Measurements from ENCODE around the gene UBASH3A.

UBASH3A gene

DNA sequence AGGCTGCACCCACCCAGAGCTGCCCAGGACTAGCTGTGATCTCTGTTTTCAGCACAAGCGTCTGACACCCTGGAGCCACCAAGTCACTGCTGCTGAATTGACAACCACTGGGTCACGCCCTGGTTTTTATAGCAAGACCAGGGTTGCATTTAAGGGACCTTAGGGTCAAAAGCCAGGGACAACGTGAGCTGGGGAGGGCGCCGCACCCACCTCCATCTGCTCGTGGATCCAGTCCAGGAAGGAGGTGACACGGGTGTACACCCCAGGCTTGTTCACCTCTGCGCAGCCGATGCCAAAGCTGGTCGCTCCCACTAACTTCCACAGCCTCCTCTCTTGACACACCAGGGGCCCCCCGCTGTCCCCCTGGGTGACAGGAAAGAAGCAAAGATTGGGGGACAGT lies 28.2 kb upstream of the UBASH3A start:
- no peak for DNase-seq

DNA sequence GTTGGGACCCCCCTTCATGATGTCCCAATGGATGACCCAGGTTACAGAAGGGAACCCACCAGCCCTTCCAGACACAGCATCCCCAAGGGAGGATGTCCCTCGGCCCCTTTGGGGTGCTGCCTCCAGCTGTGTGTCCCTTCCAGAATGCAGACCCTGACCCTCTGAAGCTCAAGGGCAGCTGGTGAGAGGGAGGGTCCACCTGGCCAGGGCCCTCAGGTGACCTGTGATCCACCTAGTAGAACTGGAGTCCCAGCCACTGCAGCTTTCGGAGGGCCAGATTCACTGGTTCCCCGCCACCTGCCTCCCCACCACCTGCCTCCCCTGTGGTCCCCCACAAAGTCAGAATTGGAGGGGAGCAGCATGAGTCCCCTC lies 27.8 kb upstream of the UBASH3A start:
- no peak for DNase-seq

DNA sequence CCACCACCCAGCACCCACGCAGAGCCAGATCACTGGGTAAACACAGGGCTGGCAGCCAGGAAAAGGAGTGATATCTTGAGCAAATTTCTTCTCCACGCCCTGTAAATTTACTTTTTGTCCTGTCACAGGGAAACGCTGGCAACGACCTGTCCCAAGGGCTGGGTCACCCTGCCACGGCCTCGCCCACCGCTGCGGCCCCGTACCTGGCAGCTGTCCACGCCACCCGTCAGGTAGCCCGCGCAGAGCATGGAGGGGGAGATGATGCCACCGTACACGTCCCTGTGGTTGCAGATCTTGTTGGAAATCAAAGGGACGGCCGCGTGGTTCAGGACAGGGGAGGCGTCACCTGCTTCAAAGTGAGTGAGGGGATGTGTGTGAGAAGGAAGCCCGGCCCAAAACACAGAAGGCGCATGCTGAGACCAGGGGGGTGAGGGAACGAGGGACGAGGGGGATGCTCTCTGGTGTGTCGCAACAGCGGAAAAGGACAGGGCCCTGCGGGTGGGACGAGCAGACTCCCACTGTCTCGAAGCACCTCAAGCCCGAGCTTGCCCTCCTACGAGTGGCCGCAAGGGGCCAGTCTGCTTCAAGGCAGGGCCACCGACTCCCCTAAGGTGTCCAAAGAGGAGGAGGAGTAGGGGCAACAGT lies 27.2 kb upstream of the UBASH3A start:
- DNase-seq, result no peak

DNA sequence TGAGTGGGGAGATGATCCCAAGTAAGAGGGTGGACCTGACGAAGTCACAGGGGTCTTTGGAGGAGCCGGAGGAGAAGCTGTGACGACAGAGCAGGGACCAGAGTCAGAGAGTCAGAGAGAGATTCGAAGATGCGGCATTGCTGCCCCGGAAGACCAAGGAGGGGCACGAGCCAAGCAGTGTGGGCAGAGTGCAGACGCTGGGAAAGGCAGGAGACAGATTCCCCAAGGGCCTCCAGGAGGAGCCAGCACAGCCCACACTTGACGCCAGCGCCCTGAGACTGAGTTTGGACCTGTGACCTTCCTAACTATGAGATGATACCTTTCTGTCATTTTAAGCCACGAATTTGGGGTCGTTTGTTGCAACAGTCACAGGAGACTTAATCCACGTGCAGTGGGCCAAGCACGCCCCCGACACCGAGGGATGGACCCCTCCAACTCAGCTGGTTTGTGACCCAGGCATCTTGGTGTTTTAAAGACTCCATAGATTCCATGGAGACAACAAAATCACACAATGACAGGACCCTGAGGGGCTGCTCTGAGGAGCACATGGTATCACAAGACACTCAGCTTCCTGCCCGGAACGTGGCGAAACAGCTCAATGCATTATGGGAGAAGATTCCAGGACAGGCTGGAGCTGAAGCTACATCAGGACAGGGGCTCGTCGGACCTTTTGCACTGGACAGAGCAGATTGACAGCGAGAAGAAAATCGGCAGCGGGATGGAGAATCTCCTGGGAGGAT lies 26.3 kb upstream of the UBASH3A start:
- DNase-seq, result no peak

DNA sequence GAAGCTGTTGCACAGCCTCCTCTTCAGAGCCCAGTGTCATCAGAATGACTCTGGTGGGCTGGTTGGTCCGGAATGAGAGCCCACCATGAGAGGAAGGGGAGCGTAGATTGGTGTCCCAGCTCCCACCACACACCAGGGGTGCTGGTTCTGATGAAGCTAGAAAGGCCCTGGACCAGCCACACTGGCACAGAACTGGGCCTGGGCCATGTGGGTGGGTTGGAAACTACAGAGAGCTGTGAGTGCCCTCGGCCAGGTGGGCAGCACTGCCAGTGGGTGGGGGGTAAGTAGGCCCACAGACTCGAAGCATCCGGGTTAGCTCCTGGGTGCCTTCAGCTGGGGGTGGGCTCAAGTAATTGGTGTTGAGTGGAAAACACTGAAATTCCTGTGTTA lies 25.8 kb upstream of the UBASH3A start:
- no peak for DNase-seq

DNA sequence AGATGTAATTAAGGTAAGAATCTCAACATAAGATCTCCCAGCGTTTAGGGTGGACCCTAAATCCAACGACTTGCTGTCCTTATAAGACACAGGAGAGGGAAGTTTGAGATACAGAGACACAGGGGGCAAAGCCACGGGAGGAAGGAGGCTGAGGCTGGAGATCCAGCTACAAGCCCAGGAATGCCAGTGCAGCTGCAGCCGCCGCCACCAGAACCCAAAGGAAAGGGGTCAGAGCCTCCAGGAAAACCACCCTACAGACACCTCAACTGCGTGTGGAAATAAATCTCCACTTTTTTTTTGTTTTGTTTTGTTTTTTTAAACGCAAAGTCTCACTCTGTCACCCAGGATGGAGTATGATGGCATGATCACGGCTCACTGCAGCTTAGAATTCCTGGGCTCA lies 25.3 kb upstream of the UBASH3A start:
- DNase-seq, result no peak

DNA sequence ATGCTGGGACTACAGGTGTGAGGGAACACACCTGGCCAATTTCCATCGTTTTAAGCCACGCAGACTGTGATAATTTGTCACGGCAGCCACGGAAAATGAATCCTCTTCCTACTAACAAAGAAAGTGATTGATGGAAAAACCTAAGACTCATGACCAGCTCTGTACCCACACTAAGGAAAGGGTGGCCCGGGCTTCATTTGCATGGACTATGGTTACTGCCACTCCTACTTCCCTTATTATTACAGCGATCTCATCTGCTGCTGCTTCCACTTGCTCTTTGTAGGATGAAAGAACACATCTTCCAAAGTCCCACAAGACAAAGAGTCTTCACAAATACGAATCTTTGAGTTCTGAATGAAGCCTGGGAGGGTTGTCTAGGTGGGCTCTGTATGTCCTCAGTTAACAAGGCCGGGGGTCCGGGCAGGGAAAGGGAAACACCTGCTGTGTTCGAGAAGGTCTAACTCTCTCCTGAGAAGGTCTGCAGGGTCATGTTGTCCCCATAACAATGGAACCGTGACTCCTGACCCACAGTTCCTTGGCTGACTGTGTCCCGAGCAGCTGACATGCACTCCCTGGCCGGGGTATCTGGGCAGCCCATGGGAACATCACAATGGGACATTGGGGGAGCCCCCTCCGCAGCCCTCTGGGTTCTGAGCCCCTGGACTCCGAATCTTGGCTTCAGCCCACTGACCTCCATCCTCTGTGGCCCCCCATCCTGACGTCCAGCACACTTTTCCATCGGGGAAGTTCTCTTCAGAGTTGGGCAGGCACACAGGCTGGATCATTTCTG lies 24.1 kb upstream of the UBASH3A start:
- DNase-seq, result no peak

DNA sequence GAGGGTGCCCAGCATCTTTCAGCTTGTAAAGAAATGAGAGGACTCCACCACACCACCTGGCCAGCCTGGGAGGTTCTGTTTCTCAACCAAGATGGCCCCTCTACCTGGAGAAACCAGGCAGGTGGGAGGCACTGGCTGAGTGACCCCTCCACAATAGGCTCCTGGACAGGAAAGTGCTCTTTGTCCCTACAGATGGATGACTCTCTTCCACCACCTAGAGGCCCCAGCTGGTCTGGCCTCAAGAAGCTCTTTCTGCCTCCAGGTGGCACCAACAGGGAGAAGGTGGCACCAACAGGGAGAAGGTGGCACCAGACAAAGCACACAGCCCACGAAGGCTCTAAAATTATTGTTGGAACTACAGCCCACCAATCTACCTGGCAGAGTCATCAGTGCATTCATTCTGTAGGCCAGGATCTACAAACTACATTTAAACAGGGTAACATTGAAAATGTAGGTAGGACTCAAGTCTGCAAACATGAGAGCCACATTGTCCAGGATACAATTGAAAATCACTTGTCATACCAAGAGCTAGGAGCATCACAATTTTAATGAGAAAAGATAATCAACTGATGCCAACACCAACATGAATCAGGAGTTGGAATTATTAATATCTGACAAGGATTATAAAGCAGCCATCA lies 22.2 kb upstream of the UBASH3A start:
- DNase-seq, result no peak

DNA sequence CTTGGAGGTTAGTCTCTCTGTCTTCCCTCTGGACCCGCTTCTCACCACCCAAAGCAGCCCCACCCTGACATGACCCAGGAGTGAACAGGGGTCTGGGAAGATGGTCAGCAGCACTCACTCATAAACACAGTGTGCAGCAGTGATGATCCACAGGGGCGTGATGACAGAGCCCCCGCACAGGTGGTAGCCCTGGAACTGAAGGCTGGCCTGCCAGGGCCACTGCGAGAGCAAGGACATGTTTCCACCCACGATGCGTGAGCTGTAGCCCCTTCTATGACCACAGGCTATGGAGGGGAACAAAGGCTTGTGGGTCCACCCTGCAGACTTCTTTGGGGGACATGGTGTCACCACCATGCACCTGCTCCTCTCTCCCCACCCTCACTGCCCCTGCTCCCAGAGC lies 20.8 kb upstream of the UBASH3A start:
- DNase-seq, result no peak

DNA sequence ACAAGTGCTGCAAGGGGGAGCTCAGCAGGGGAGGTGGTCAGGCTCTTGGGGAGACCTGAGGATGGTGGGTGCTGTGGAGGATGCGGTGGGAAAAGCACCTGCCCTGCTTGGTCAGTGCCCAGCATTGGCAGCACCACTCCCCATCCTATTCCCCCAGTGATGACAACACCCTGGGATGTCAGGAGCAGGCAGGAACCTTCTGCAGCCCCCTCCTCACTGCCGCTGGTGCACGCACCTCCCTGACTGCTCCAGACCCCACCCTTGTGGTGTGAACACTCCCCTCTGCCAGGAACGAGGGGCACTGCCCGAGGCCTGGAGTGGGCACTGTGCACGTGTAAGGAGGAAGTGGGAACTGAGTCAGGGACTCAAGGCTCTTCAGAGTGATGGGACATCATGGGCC lies 20.4 kb upstream of the UBASH3A start:
- DNase-seq, result no peak

DNA sequence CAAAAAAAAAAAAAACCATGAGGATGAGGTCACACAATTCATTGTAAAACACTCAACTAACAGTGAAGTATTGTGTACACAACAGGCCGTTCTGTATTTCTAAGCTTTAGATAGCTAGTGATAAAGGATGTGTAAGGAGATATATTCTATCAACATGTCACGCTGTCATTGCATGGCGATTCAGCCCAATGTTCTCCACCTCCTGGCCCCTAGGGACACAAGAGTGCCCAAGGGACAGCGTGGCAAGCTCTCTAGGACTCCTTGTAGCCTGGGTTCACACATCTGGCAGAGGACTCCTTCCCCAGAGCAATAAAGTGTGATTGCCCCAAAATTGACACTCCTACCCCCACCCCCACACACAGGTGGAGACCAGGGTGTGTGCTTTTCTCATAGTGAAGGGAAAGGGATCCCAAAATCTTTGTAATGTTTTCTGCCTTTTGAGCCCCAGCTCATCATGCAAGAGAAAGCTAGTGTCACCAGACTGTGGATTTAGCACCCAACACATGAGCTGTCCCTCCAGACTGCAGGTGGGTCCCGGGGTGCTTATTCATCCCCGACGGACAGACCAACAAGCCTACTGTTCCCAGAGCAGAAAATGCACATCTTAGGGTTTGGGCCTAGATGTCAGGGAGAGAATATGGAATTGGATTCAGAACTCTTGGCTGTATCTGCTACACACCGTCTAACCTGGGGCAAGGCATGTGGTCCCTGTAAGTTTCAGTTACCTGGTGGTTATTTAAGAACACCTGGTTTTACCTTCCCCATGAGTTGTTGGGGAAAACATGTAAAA lies 19.4 kb upstream of the UBASH3A start:
- DNase-seq, result no peak

DNA sequence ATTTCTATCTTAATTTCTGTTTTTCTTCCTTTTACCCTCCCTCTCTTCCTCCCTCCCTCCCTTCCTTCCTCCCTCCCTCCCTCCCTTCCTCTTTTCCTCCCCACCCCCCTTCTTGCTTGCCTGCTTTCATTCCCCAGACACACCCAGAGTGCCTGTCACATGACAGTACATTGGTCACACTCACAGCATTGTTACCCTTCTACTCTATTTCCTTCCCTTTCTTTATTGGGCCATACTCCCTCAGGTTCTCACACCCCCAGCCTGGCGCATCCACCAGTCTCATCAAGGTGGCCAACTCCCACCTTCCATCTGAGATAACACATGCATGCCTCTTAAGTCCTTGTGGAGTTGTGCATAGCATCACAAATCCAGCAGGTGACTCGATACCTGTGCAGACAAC lies 18.7 kb upstream of the UBASH3A start:
- DNase-seq, result no peak

DNA sequence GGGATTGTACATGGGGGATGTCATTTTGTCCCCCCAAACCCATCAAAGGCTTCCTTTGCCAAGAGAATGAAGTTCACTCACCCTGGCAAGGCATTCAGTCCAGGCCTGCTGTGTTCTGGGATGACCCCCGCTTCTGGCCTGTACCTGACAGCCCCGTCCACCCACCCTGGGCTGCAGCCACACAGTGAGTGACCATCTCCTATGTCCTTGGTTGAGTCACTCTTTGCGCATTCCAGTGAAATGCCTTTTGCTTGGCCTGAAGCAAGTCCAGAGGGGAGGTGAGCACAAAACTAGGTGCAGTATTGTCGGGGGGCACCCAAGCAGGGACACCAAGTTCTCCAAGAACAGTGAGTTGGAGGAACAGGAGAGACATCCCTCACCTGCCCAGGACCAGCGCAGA lies 18.1 kb upstream of the UBASH3A start:
- no peak for DNase-seq

DNA sequence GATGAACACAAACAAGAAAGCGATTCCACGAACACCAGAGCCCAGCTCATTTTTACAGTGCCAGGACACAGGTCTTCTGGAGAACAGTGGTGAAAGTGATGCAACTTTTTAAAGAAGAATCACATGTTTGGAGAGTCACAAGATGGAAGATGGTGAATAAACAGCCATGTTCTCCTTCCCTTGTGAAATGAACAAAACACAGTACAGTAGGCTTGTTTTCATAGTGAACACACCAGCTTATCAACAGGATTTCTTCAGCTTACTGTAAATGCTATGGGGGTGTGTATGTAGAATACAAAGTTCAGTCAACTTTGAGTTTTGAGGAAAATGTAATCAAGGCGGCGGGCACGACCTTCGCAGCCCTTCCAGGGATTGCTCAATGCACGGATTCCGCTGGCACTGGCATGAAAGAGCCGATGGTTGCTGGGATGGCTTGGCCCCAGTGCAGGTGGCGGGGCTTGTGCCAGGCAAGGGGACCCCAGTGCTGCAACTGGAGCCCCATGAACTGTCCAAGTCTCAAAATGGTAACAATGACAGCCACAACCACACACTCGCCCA lies 17.6 kb upstream of the UBASH3A start:
- no peak for DNase-seq

DNA sequence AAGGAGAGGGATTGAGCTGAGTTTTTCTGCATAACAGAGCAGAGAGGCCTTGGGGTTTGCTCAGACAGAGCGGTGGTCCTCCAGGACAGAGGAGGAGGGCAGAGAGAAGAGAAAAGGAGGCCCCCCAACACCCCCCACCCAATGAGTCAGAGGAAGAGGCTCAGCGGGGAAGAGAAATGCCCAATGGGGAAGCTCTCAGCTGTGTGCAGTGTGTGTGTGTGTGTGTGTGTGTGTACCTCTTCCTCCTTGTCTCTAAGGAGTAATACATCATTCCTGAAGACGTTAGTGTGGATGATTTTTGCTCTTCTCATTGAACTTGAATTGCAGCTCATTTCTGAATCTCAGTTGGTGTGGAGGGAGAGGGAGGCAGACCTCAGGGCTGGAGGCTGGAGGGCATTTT lies 16.5 kb upstream of the UBASH3A start:
- no peak for DNase-seq

DNA sequence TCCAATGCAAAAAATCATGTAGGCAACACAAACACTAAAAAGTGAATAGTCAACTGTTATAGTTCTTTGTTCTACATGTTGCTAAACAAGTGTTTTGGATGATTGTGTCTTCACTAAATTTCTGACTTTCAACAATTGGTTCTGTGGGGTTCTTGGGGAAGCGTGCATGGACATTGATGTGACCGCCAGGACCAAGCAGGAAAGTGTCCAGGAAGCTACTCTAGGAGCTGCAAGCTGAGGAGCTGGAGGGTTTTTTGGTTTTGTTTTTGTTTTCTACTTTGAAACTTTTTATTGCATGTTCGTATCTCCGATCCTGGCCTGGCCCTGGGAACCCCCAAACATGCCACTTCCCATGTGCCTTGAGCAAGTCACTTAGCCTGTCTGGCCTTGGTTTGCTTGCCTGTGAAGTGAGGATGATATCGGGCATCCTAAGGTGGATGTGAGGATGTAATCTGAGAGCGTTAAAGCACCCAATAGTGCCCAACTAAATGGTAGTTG lies 15.8 kb upstream of the UBASH3A start:
- DNase-seq, result no peak

DNA sequence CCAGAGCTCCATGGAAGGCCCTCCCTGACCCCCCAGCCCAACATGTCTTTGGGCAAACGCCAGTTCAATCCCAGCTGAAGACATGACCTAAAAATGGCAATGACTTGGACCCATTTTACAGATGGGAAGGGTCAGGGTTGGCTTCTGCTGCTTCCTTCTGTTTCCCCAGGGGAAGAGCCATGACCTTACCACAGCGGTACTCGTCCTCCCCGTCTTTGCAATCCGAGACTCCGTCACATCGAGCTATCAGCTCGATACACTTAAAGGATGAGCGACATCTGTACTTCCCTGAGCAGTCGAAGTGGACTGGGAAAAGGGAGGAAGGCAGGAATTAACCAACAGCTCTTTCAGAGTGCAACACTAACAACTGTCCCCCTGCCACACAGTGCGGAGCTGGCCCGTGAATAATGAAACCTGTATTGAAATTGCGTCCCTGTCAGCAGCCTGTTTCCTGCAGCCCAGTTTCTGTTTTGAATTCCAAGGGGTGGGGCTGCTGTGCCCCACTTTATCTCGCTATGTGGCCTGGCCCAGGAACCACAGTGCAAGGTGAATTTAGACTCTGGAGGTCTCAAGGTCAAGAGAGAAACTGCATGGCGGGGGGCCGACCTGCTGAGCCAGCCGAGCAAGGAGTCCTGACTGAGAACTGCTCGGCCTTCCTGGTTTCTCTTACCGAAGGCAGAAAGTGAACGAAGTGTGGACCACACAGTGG lies 14.8 kb upstream of the UBASH3A start:
- no peak for DNase-seq

DNA sequence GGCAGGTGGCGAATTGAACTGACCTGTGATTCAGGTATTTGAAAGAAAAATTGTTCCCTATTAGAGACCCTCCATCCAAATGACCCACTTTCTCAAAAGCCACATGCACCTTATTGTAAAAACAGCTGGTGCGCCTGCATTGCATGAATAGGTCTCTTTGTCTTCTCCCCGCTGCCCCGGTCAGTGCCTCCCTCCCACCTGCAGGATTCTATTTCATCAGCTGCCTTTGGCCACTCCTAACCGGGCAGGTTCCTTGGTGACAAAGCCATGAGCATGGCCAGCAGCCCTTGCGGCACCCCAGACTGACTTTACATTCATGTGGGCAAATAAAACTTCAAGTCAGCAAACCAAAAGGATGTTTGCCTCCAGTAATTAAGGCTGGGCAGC lies 14.3 kb upstream of the UBASH3A start:
- no peak for DNase-seq

DNA sequence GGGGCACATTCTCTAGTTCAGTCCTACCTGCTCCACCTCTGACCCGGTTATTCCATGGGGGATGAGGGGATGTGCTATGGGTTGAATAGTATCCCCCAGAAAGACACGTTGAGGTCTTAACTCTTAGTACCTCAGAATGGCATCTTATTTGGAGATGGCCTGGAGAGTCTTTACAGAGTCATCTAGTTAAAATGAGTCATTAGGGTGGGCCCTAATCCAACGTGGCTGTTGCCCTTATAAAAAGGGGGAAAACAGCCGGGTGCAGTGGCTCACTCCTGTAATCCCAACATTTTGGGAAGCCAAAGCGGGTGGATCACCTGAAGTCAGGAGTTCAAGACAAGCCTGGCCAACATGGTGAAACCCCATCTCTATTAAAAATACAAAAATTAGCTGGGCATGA lies 13.5 kb upstream of the UBASH3A start:
- DNase-seq, result no peak

DNA sequence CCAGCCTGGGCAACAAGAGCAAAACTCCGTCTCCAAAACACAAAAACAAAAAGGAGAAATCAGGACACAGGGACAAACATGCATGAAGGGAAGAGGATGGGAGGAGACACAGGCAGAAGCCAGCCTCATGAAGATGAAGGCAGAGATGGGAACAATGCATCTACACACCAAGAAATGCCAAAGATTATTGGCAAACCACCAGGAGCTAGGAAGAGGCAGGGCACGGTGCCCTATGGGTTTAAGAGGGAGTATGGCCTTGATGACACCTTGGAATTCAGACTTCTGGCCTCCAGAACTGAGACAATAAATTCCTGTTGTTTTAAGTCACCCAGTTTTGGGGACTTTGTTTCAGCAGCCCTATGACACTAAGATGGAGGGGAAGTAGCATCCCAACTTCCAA lies 13.0 kb upstream of the UBASH3A start:
- DNase-seq, result no peak

DNA sequence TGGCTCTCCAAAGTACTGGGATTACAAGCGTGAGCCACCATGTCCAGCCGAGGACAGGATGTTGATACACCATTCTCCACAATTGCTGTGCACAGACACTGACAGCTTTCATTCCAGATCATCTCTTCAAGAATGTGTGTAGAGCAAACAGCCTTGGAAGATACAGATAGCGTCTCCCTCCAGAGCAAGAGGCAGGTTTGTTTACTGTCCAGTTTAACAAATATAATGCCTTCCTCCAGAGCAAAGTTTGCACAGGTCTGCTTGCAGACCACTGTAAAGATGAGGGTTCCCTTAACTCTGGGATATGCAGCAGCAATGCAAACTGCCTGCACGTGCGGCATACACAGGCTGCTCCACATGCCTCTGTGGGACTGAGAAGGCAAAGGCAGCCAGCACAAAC lies 12.4 kb upstream of the UBASH3A start:
- DNase-seq, result no peak

Measured in activated CD8-positive, alpha-beta memory T cell treated with anti-CD3 and anti-CD28 coated beads, Interleukin-2, amount 50 U/mL, for 48 hours (primary cell).